ENCODE data around the gene KIF11.

GRCh38 chr10:92699193-92699517, 106.2 kb downstream of the KIF11 start:
- TF ChIP-seq ESRRA (IDR thresholded peaks at IDR 0.05; ENCODE audit: borderline replicate concordance, low read length): no peak
- TF ChIP-seq CTCF (IDR thresholded peaks at IDR 0.05): no peak
- no peak for TF ChIP-seq ZNF302 (CRISPR knock-in tag; IDR thresholded peaks at IDR 0.05)
- TF ChIP-seq RAD21 (conservative IDR thresholded peaks at IDR 0.05 in 1 of 2, IDR thresholded peaks at IDR 0.05 in 1 of 2): no peak
- no peak for TF ChIP-seq EP300 (IDR thresholded peaks at IDR 0.05)
- no peak for TF ChIP-seq ZC3H11A (IDR thresholded peaks at IDR 0.05)
- TF ChIP-seq NFE2L2 (conservative IDR thresholded peaks at IDR 0.05; ENCODE audit: low read length): no peak
- no peak for TF ChIP-seq CEBPB (IDR thresholded peaks at IDR 0.05)

All from A549 (cell line).